Heart left ventricle (tissue), 16 donors: ENCODE results near the gene AFF1. TPM values are rescaled to one million over a fixed set of nuclear protein-coding genes. Genes with fewer than 3 reads are reported as not detected.

Source experiments
- ATAC-seq, 4 donors: fragments of 200-7000 bp; cut with Tn5 transposase; one replicate each; pipeline ENCODE4 v1.9.1; 2020 to 2022; ENCODE audit warnings: moderate library complexity in 4 of 4, mild to moderate bottlenecking in 3 of 4, moderate number of reproducible peaks in 1 of 4
- DNase-seq, 5 donors: peaks; one replicate each; pipeline ENCODE4 v3.0.0-alpha.2; 2020
- H3K27ac ChIP-seq, 12 donors: fragments of 200-600 bp; sonication (generic) in 4 of 12; one replicate each; pipeline versions ENCODE4 v1.5.0 to v1.8.0; 2016 to 2022; ENCODE audit warnings: mild to moderate bottlenecking in 2 of 12
- H3K27me3 ChIP-seq, 9 donors: fragments of 200-600 bp; sonication (generic) in 2 of 9; one replicate each; pipeline versions ENCODE4 v1.5.1 to v1.8.0; 2016 to 2022; ENCODE audit warnings: mild to moderate bottlenecking in 3 of 9
- H3K36me3 ChIP-seq, 9 donors: fragments of 200-600 bp; sonication (generic) in 2 of 9; one replicate each; pipeline versions ENCODE4 v1.5.0 to v1.8.0; 2018 to 2022; ENCODE audit warnings: mild to moderate bottlenecking in 2 of 9
- H3K4me1 ChIP-seq, 12 donors: fragments of 200-600 bp; sonication (generic) in 4 of 12; one replicate each; pipeline versions ENCODE4 v1.5.0 to v1.8.0; 2016 to 2022; ENCODE audit warnings: mild to moderate bottlenecking in 3 of 12
- H3K4me3 ChIP-seq, 12 donors: fragments of 200-600 bp; sonication (generic) in 4 of 12; one replicate each; pipeline versions ENCODE4 v1.5.0 to v1.8.0; 2017 to 2022; ENCODE audit warnings: mild to moderate bottlenecking in 9 of 12, moderate library complexity in 4 of 12
- H3K9me3 ChIP-seq, 12 donors: fragments of 200-600 bp; sonication (generic) in 4 of 12; one replicate each; pipeline versions ENCODE4 v1.5.0 to v1.8.0; 2016 to 2022; ENCODE audit warnings: mild to moderate bottlenecking in 1 of 12
- CTCF ChIP-seq, 12 donors: fragments of 200-600 bp; sonication (generic) in 4 of 12; IDR thresholded peaks; one replicate each; pipeline versions ENCODE4 v1.5.0 to v1.8.0; 2018 to 2022; ENCODE audit warnings: antibody characterized with exemption in 12 of 12, mild to moderate bottlenecking in 5 of 12
- POLR2A ChIP-seq, 2 donors: fragments of 450-650 bp; IDR thresholded peaks; one replicate each; pipeline ENCODE4 v1.6.1; 2017; ENCODE audit warnings: antibody characterized with exemption in 2 of 2, mild to moderate bottlenecking in 2 of 2, moderate library complexity in 2 of 2
- WGBS, 4 donors: extraction: QIAGEN DNeasy Blood & Tissue Kit in 2 of 4; methylation state at CpG; one replicate each; pipeline versions ENCODE4 v1.1.5 to v1.1.7; 2013 to 2018; 5-methylcytosine and 5-hydroxymethylcytosine counted together
- intact Hi-C, 10 donors: fragments of 100-400 bp; cut with DNase I; formaldehyde crosslinking; loops; one replicate each; pipeline versions ENCODE4 v1.11.1 to v1.14.2; 2022
- polyA plus RNA-seq, 2 donors: library from polyadenylated mRNA; stranded (reverse); fragments of 200-250 nt; gene quantifications; one replicate each; pipeline ENCODE4 v1.2.3, GENCODE V29; 2013
- total RNA-seq, 9 donors: library from RNA; depleted of rRNA in 2 of 9; stranded (reverse); fragments of >200 nt in 2 of 9; fragmentation: NEBNext Ultra II Directional in 3 of 9; extraction: Animal tissue kit (Norgen Biotek cat#: 25700) in 3 of 9; gene quantifications; one replicate each; pipeline versions ENCODE4 v1.1.0 to v1.2.4, GENCODE V29; 2016 to 2023
- donor health status: ischemic (EF 13 %, LVEDD 7.1; RV severe dilation, severe dysfunction).
- donor health status: healthy with polysubstance abuse.
- donor health status: DM: no; HTN: yes; CAD: no.
- donor health status: DM: no; HTN: no; CAD: no.
- donor health status: ischemic (EF 25% LVEDD 6.9; RV normal size, moderate dysfunction).
- donor health status: ischemic (EF 25% LVEDD 5.7; RV mildly dilated, moderate dysfunction).
- donor health status: healthy.
- donor health status: DM: yes; HTN: yes; CAD: no.
- donor health status: ischemic (EF 35%, LVEDD 5.7; RV mildly dilated, moderate dysfunction).
- donor health status: nonischemic (EF 11% LVEDD 7.7; RV severe dilation, severe dysfunction).
- donor health status: DM: yes; HTN: yes; CAD: no.
- donor health status: PGD.
- donor health status: ischemic (EF 29% LVEDD 5.4; RV normal size, mild dysfunction).
- donor health status: nonischemic (EF 23%, LVEDD 6.1; RV moderate dilation, normal function).

The AFF1 gene
- total and polyA plus RNA-seq, 11 donors, result 51.8 to 96.5 (median 72.8) TPM

GRCh38 chr4:87050596-87050995 is 115.8 kb downstream of the AFF1 start:
- no peak for TF ChIP-seq CTCF (IDR thresholded peaks at IDR 0.05)
- no peak for TF ChIP-seq POLR2A (IDR thresholded peaks at IDR 0.05)
- H3K36me3 ChIP-seq, result peaks cover 0 to 36% (median 14%) of the 10 kb centered on the region in 9 donors
- DNase-seq (peak in 4 of 5 donors; percentile 46 to 72 (median 56)), ATAC-seq (peak in 3 of 4 donors; percentile 39 to 65 (median 54))
- H3K27me3 ChIP-seq, result no peaks in the 10 kb centered on the region
- peak overlapping the region; percentile 2 to 89 (median 50) for H3K27ac ChIP-seq
- H3K4me1 ChIP-seq, result peaks cover 18 to 90% (median 66%) of the 10 kb centered on the region in 12 donors
- 57 to 76% (median 61%) methylated on average over 12 of the region's 12 CpGs for WGBS, 4 donors
- H3K4me3 ChIP-seq, result peak overlapping the region in 2 of 12 donors; percentile 10 to 16
- intact Hi-C loops, result no loop called here
- no peaks in the 10 kb centered on the region for H3K9me3 ChIP-seq

- ATAC-seq (no peak), DNase-seq (no peak)
- TF ChIP-seq CTCF (IDR thresholded peaks at IDR 0.05), result no peak
- TF ChIP-seq POLR2A (IDR thresholded peaks at IDR 0.05), result no peak
- Histone ChIP-seq H3K9me3 (no peaks in the 10 kb centered on the region), H3K27ac (peak overlapping the region; percentile 2 to 89 (median 50)), H3K36me3 (peaks cover 0 to 36% (median 14%) of the 10 kb centered on the region in 9 donors), H3K4me1 (peaks cover 12 to 90% (median 66%) of the 10 kb centered on the region in 12 donors), H3K27me3 (no peaks in the 10 kb centered on the region), H3K4me3 (peak overlapping the region in 2 of 12 donors; percentile 10 to 16)
- 77 to 90% (median 82%) methylated on average over 9 to 10 of the region's 10 CpGs for WGBS, 4 donors
- intact Hi-C loops, result no loop called here
Measured at GRCh38 chr4:87051121-87051713, 116.4 kb downstream of the AFF1 start.

- TF ChIP-seq CTCF (IDR thresholded peaks at IDR 0.05) (no peak), POLR2A (IDR thresholded peaks at IDR 0.05) (no peak)
- WGBS, 4 donors, result 77 to 88% (median 82%) methylated on average over 4 of the region's 4 CpGs
- H3K4me3 ChIP-seq, result no peak overlapping the region
- H3K4me1 ChIP-seq, result peaks cover 12 to 91% (median 75%) of the 10 kb centered on the region in 12 donors
- peaks cover 0 to 23% (median 4%) of the 10 kb centered on the region in 9 donors for H3K36me3 ChIP-seq
- H3K27ac ChIP-seq, result peak overlapping the region in 4 of 12 donors; percentile 7 to 80 (median 72)
- H3K9me3 ChIP-seq, result no peaks in the 10 kb centered on the region
- no peaks in the 10 kb centered on the region for H3K27me3 ChIP-seq
- DNase-seq, result no peak
- ATAC-seq, result no peak
- intact Hi-C loops, result no loop called here
Measured at GRCh38 chr4:87052615-87053014, 117.8 kb downstream of the AFF1 start.

GRCh38 chr4:87053176-87053658 is 118.4 kb downstream of the AFF1 start:
- WGBS, 4 donors, result 53 to 65% (median 61%) methylated on average over 3 of the region's 3 CpGs
- Histone ChIP-seq H3K4me1 (peaks cover 12 to 96% (median 79%) of the 10 kb centered on the region in 12 donors), H3K27ac (peak overlapping the region in 9 of 12 donors; percentile 65 to 84 (median 72)), H3K36me3 (peaks cover 0 to 17% (median 0%) of the 10 kb centered on the region in 9 donors), H3K4me3 (no peak overlapping the region), H3K9me3 (no peaks in the 10 kb centered on the region), H3K27me3 (no peaks in the 10 kb centered on the region)
- DNase-seq (no peak), ATAC-seq (no peak)
- intact Hi-C loops, result no loop called here
- no peak for TF ChIP-seq CTCF (IDR thresholded peaks at IDR 0.05)
- no peak for TF ChIP-seq POLR2A (IDR thresholded peaks at IDR 0.05)
